ENCODE measurements around the gene SOX10. TPM values are rescaled to one million over a fixed set of nuclear protein-coding genes. Genes with fewer than 3 reads are reported as not detected.

SOX10 gene
- total RNA-seq, 1 donor from 2014 or later, result not detected

GRCh38 chr22:38016182-38017151 lies 32.1 kb upstream of the SOX10 start:
- intact Hi-C loops (cut with micrococcal nuclease), result no loop called here

- intact Hi-C loops (cut with micrococcal nuclease), result no loop called here
These were observed 29.7 kb upstream of the SOX10 start for GRCh38 chr22:38014083-38014482.

GRCh38 chr22:38012604-38013072 lies 28.3 kb upstream of the SOX10 start:
- intact Hi-C loops (cut with micrococcal nuclease), result no loop called here

GRCh38 chr22:38009000-38009806 lies 24.8 kb upstream of the SOX10 start:
- intact Hi-C loops (cut with micrococcal nuclease), result no loop called here

GRCh38 chr22:38007330-38007902 lies 23.1 kb upstream of the SOX10 start:
- intact Hi-C loops (cut with micrococcal nuclease), result no loop called here

- intact Hi-C loops (cut with micrococcal nuclease), result no loop called here
These were observed 22.6 kb upstream of the SOX10 start for GRCh38 chr22:38006906-38007305.

- intact Hi-C loops (cut with micrococcal nuclease), result no loop called here
These were observed 21.6 kb upstream of the SOX10 start for GRCh38 chr22:38005943-38006342.

GRCh38 chr22:37999640-38000272 lies 15.4 kb upstream of the SOX10 start:
- intact Hi-C loops (cut with micrococcal nuclease), result no loop called here

GRCh38 chr22:37999236-37999635 lies 14.9 kb upstream of the SOX10 start:
- intact Hi-C loops (cut with micrococcal nuclease), result no loop called here

GRCh38 chr22:37998543-37998942 lies 14.2 kb upstream of the SOX10 start:
- intact Hi-C loops (cut with micrococcal nuclease), result no loop called here

GRCh38 chr22:37996515-37997246 lies 12.3 kb upstream of the SOX10 start:
- intact Hi-C loops (cut with micrococcal nuclease), result no loop called here

GRCh38 chr22:37996079-37996478 lies 11.7 kb upstream of the SOX10 start:
- intact Hi-C loops (cut with micrococcal nuclease), result no loop called here

GRCh38 chr22:37995460-37995859 lies 11.1 kb upstream of the SOX10 start:
- intact Hi-C loops (cut with micrococcal nuclease), result no loop called here

GRCh38 chr22:37994982-37995381 lies 10.6 kb upstream of the SOX10 start:
- intact Hi-C loops (cut with micrococcal nuclease), result no loop called here

- intact Hi-C loops (cut with micrococcal nuclease), result no loop called here
These were observed 9.7 kb upstream of the SOX10 start for GRCh38 chr22:37994049-37994448.

- intact Hi-C loops (cut with micrococcal nuclease), result no loop called here
These were observed 7.5 kb upstream of the SOX10 start for GRCh38 chr22:37991731-37992442.

- intact Hi-C loops (cut with micrococcal nuclease), result no loop called here
These were observed 6.5 kb upstream of the SOX10 start for GRCh38 chr22:37990862-37991261.

- intact Hi-C loops (cut with micrococcal nuclease), result no loop called here
These were observed 5.9 kb upstream of the SOX10 start for GRCh38 chr22:37990301-37990700.

GRCh38 chr22:37989146-37990045 lies 5.0 kb upstream of the SOX10 start:
- intact Hi-C loops (cut with micrococcal nuclease), result loop anchor here (5.0 kb wide), 1 partner anchor 78 kb away; no protein-coding TSS in a partner anchor
